Measurements from ENCODE around the gene BTBD8. TPM values are rescaled to one million over a fixed set of nuclear protein-coding genes. Genes with fewer than 3 reads are reported as not detected.

The BTBD8 gene
- total RNA-seq, 2 donors from 2014 or later = 4.2 to 6.5 TPM

DNA sequence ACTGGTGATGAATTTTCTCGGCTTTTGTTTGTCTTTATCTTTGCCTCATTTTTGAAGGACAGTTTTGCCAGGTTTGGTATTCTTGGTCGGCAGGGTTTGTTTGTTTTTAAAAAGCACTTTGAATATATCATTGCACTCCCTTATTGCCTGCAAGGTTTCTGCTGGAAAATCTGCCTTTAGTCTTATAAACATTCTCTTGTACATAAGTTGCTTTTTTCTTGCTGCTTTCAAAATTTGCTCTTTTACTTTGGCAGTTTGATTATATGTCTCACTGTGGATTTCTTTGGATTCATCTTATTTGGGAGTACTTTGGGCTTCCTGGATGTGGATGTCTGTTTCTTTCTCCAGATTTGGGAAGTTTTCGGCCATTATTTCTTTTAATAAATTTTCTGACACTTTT, 79.4 kb downstream of the BTBD8 start:
- H3K36me3 ChIP-seq = peaks cover 4% of the 10 kb centered on the region
- H3K9me3 ChIP-seq = peaks cover 0 to 38% of the 10 kb centered on the region in 2 donors

GRCh38 chr1:92165389-92165788, 85.2 kb downstream of the BTBD8 start:
- Histone ChIP-seq H3K27me3 (no peaks in the 10 kb centered on the region), H3K27ac (no peak overlapping the region), H3K4me1 (no peaks in the 10 kb centered on the region), H3K36me3 (peaks cover 4% of the 10 kb centered on the region), H3K4me3 (no peak overlapping the region), H3K9me3 (peaks cover 0 to under 1% of the 10 kb centered on the region in 2 donors)
- no peak for DNase-seq (ENCODE audit: low spot score)
- TF ChIP-seq, protein P1, sequence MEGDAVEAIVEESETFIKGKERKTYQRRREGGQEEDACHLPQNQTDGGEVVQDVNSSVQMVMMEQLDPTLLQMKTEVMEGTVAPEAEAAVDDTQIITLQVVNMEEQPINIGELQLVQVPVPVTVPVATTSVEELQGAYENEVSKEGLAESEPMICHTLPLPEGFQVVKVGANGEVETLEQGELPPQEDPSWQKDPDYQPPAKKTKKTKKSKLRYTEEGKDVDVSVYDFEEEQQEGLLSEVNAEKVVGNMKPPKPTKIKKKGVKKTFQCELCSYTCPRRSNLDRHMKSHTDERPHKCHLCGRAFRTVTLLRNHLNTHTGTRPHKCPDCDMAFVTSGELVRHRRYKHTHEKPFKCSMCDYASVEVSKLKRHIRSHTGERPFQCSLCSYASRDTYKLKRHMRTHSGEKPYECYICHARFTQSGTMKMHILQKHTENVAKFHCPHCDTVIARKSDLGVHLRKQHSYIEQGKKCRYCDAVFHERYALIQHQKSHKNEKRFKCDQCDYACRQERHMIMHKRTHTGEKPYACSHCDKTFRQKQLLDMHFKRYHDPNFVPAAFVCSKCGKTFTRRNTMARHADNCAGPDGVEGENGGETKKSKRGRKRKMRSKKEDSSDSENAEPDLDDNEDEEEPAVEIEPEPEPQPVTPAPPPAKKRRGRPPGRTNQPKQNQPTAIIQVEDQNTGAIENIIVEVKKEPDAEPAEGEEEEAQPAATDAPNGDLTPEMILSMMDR (IDR thresholded peaks at IDR 0.05) = no peak

More for the DNA sequence above, 79.4 kb downstream of the BTBD8 start:
- Histone ChIP-seq H3K27me3 (no peaks in the 10 kb centered on the region), H3K4me3 (no peak overlapping the region), H3K4me1 (no peaks in the 10 kb centered on the region), H3K27ac (no peak overlapping the region)
- DNase-seq (ENCODE audit: low spot score) = no peak
- TF ChIP-seq, protein P1 (IDR thresholded peaks at IDR 0.05) = no peak

- Histone ChIP-seq H3K27me3 (no peaks in the 10 kb centered on the region), H3K4me1 (no peaks in the 10 kb centered on the region), H3K4me3 (no peak overlapping the region), H3K27ac (no peak overlapping the region), H3K36me3 (peaks cover 2% of the 10 kb centered on the region), H3K9me3 (no peaks in the 10 kb centered on the region)
- DNase-seq (ENCODE audit: low spot score) = no peak
- TF ChIP-seq, protein P1 (IDR thresholded peaks at IDR 0.05) = no peak
Observed at GRCh38 chr1:92167151-92167550, 87.0 kb downstream of the BTBD8 start.

DNA sequence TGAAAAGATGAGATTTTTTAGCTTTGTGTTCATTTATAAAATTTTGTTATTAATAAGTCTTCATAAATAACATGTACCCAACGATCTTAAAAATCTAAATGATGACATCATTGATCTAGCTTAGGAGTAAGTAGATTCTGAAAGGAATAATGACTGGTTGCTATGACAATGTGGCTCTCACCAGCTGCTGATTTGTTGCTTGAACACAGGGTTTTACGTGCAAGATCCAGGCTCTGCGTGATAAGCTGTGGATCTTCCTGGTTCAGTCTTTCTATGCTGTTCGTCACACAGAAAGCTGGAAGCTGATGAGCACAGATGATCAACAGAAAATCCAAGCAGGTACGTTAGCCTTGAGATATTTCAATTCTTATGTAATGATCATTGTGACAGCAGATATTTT, 88.5 kb downstream of the BTBD8 start:
- Histone ChIP-seq H3K9me3 (no peaks in the 10 kb centered on the region), H3K4me3 (no peak overlapping the region), H3K27me3 (no peaks in the 10 kb centered on the region), H3K4me1 (no peaks in the 10 kb centered on the region), H3K27ac (no peak overlapping the region), H3K36me3 (no peaks in the 10 kb centered on the region)
- TF ChIP-seq, protein P1 (IDR thresholded peaks at IDR 0.05) = no peak
- no peak for DNase-seq (ENCODE audit: low spot score)

GRCh38 chr1:92169214-92170005, 89.3 kb downstream of the BTBD8 start:
- no peak overlapping the region for H3K4me3 ChIP-seq
- H3K36me3 ChIP-seq = no peaks in the 10 kb centered on the region
- TF ChIP-seq, protein P1 (IDR thresholded peaks at IDR 0.05) = no peak
- H3K27ac ChIP-seq = no peak overlapping the region
- no peaks in the 10 kb centered on the region for H3K4me1 ChIP-seq
- DNase-seq (ENCODE audit: low spot score) = no peak
- H3K27me3 ChIP-seq = no peaks in the 10 kb centered on the region
- H3K9me3 ChIP-seq = no peaks in the 10 kb centered on the region

GRCh38 chr1:92184632-92185031, 104.5 kb downstream of the BTBD8 start:
- H3K4me3 ChIP-seq = no peak overlapping the region
- no peaks in the 10 kb centered on the region for H3K4me1 ChIP-seq
- TF ChIP-seq, protein P1 (IDR thresholded peaks at IDR 0.05) = no peak
- DNase-seq (ENCODE audit: low spot score) = no peak
- H3K27ac ChIP-seq = no peak overlapping the region
- no peaks in the 10 kb centered on the region for H3K9me3 ChIP-seq
- H3K36me3 ChIP-seq = peaks cover 11% of the 10 kb centered on the region
- H3K27me3 ChIP-seq = no peaks in the 10 kb centered on the region
